Neural progenitor cell (in vitro differentiated cells): ENCODE data around the gene JMJD6. TPM values are rescaled to one million over a fixed set of nuclear protein-coding genes. Genes with fewer than 3 reads are reported as not detected.

ENCODE experiments used
- DNase-seq: peaks from one replicate; pipeline ENCODE4 v3.0.0-alpha.2; 2016; ENCODE audit warnings: low spot score
- H2AFZ ChIP-seq: fragments of 200-600 bp; sonication (generic); replicated peaks from 2 replicates; pipeline ENCODE4 v1.6.1; 2016; ENCODE audit warnings: antibody characterized with exemption
- H3F3A ChIP-seq: fragments of 200-600 bp; sonication (generic); 2 replicates; pipeline ENCODE4 v1.6.1; 2016; ENCODE audit warnings: antibody characterized with exemption, low read depth
- H3K27ac ChIP-seq: fragments of 200-600 bp; sonication (generic); 2 replicates; pipeline ENCODE4 v1.5.1; 2016; ENCODE audit warnings: mild to moderate bottlenecking
- H3K27me3 ChIP-seq: fragments of 200-600 bp; sonication (generic); 2 replicates; pipeline ENCODE4 v1.6.1; 2016; ENCODE audit warnings: mild to moderate bottlenecking, moderate library complexity
- H3K36me3 ChIP-seq: fragments of 200-600 bp; sonication (generic); 2 replicates; pipeline ENCODE4 v1.5.1; 2016
- H3K4me1 ChIP-seq: fragments of 200-600 bp; sonication (generic); 2 replicates; pipeline ENCODE4 v1.6.1; 2016; ENCODE audit warnings: mixed run types
- H3K4me2 ChIP-seq: fragments of 200-600 bp; sonication (generic); 2 replicates; pipeline ENCODE4 v1.6.1; 2016
- H3K4me3 ChIP-seq: fragments of 200-600 bp; sonication (generic); 2 replicates; pipeline ENCODE4 v1.5.1; 2016
- H3K79me2 ChIP-seq: fragments of 200-600 bp; sonication (generic); 2 replicates; pipeline ENCODE4 v1.6.1; 2016; ENCODE audit warnings: low read depth
- H3K9ac ChIP-seq: fragments of 200-600 bp; sonication (generic); 2 replicates; pipeline ENCODE4 v1.6.1; 2016
- H3K9me3 ChIP-seq: fragments of 200-600 bp; sonication (generic); 2 replicates; pipeline ENCODE4 v1.5.1; 2016; ENCODE audit warnings: low read depth
- H4K20me1 ChIP-seq: fragments of 200-600 bp; sonication (generic); 2 replicates; pipeline ENCODE4 v1.6.1; 2016; ENCODE audit warnings: low read depth
- H3K27ac Mint-ChIP-seq: 3 replicates; pipeline ENCODE4 v1.8.0; 2021; ENCODE audit warnings: mixed read lengths
- H3K27me3 Mint-ChIP-seq: 2 replicates; pipeline ENCODE4 v1.8.0; 2022; ENCODE audit warnings: low read depth, mild to moderate bottlenecking, inconsistent platforms, moderate library complexity, mixed read lengths; ENCODE audit not compliant: insufficient read depth
- H3K36me3 Mint-ChIP-seq: 3 replicates; pipeline ENCODE4 v1.8.0; 2021; ENCODE audit warnings: mixed read lengths
- H3K4me1 Mint-ChIP-seq: 3 replicates; pipeline ENCODE4 v1.8.0; 2021; ENCODE audit warnings: mixed read lengths
- H3K4me3 Mint-ChIP-seq: 3 replicates; pipeline ENCODE4 v1.8.0; 2021; ENCODE audit warnings: mild to moderate bottlenecking, moderate library complexity, mixed read lengths
- H3K9me3 Mint-ChIP-seq: 3 replicates; pipeline ENCODE4 v1.8.0; 2020; ENCODE audit warnings: mixed read lengths
- CTCF ChIP-seq: fragments of 200-600 bp; sonication (generic); IDR thresholded peaks from 2 replicates; pipeline ENCODE4 v1.5.1; 2017; ENCODE audit warnings: antibody characterized with exemption, mild to moderate bottlenecking
- EZH2 ChIP-seq: fragments of 200-600 bp; sonication (generic); IDR thresholded peaks from 2 replicates; pipeline ENCODE4 v1.6.1; 2017; ENCODE audit warnings: antibody characterized with exemption, mild to moderate bottlenecking, moderate library complexity
- EZH2phosphoT487 ChIP-seq: fragments of 200-600 bp; sonication (generic); IDR thresholded peaks from 2 replicates; pipeline ENCODE4 v1.6.1; 2017; ENCODE audit warnings: antibody characterized with exemption
- microRNA counts: library from miRNA; unstranded; fragments of <30 nt; microRNA quantifications from one replicate; lab custom pipeline; 2016
- microRNA-seq: library from miRNA; unstranded; fragments of <30 nt; microRNA quantifications from one replicate; pipeline ENCODE4, GENCODE V29; 2016
- small RNA-seq: library from RNA; depleted of rRNA; stranded (forward); fragments of <200 nt; gene quantifications from one replicate; pipeline ENCODE3, GENCODE V24; 2015
- total RNA-seq: library from RNA; depleted of rRNA; stranded (reverse); fragments of >200 nt; gene quantifications from 2 replicates; pipeline ENCODE4 v1.2.3, GENCODE V29; 2015; ENCODE audit warnings: low replicate concordance

The JMJD6 gene
- total RNA-seq, 1 donor from 2014 or later, result 8.7 TPM

DNA sequence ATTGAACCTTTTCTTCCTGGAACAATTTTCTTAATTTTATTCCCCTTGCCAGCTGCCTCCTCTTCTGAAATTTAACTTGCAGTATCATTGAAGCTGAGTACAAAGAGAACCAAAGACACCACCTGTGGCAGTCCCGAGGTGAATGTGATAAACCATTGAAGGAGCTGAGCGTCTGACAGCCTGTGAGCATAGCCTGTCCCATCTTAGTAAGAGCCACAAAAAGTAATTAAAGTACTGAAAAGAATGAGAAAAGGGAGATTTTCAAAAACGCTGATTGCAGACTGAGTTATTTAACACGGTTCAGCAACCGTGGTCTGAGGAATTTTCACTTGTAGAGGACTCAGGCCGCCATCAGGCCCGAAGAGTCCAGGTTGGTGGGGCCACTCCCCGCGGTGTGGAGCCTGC, 55.7 kb downstream of the JMJD6 start:
- Histone ChIP-seq H3K4me3 (peak overlapping the region; percentile 32), H3K36me3 (no peaks in the 10 kb centered on the region), H3K79me2 (peaks cover 6% of the 10 kb centered on the region), H3F3A (peaks cover 15% of the 10 kb centered on the region), H3K4me1 (peaks cover 9% of the 10 kb centered on the region), H3K4me2 (peak overlapping the region; percentile 65), H3K9ac (no peak overlapping the region), H2AFZ (peak overlapping the region; percentile 77), H3K27ac (no peak overlapping the region), H3K9me3 (no peaks in the 10 kb centered on the region), H4K20me1 (no peaks in the 10 kb centered on the region), H3K27me3 (no peaks in the 10 kb centered on the region)
- Mint-ChIP-seq H3K4me1 (peaks cover 21% of the 10 kb centered on the region), H3K9me3 (peaks cover 2% of the 10 kb centered on the region), H3K27me3 (peaks cover 6% of the 10 kb centered on the region), H3K27ac (peak overlapping the region; percentile 86), H3K4me3 (peak overlapping the region; percentile 95), H3K36me3 (peaks cover 3% of the 10 kb centered on the region)
- DNase-seq, result no peak
- TF ChIP-seq CTCF, result no peak
- no peak for TF ChIP-seq EZH2phosphoT487
- TF ChIP-seq EZH2, result no peak

GRCh38 chr17:76670020-76670717, 56.2 kb downstream of the JMJD6 start:
- H4K20me1 ChIP-seq, result no peaks in the 10 kb centered on the region
- DNase-seq, result no peak
- Mint-ChIP-seq H3K9me3 (peaks cover 2% of the 10 kb centered on the region), H3K36me3 (peaks cover 3% of the 10 kb centered on the region), H3K4me3 (peak overlapping the region; percentile 6), H3K27me3 (peaks cover 8% of the 10 kb centered on the region), H3K27ac (no peak overlapping the region), H3K4me1 (peaks cover 21% of the 10 kb centered on the region)
- peaks cover 6% of the 10 kb centered on the region for H3K79me2 ChIP-seq
- no peak overlapping the region for H3K9ac ChIP-seq
- H3K36me3 ChIP-seq, result no peaks in the 10 kb centered on the region
- peaks cover 15% of the 10 kb centered on the region for H3F3A ChIP-seq
- H3K27ac ChIP-seq, result no peak overlapping the region
- H3K27me3 ChIP-seq, result no peaks in the 10 kb centered on the region
- H3K4me1 ChIP-seq, result peaks cover 9% of the 10 kb centered on the region
- no peak overlapping the region for H3K4me3 ChIP-seq
- H3K9me3 ChIP-seq, result no peaks in the 10 kb centered on the region
- peak overlapping the region; percentile 77 for H2AFZ ChIP-seq
- TF ChIP-seq EZH2phosphoT487 (no peak), CTCF (no peak), EZH2 (no peak)
- H3K4me2 ChIP-seq, result peak overlapping the region; percentile 65

MicroRNA genes within 50 kb of the gene (microRNA counts, 767-probe panel; counts per million panel counts)
- 460 counts per million, percentile 90 among the panel's probes with 10 or more counts for microRNA hsa-miR-636 (lab: Ali Mortazavi, UCI)

Small RNA genes within 50 kb of the gene (microRNA-seq; reads per million reads assigned to microRNA genes)
- gene MIR636, result not detected

Small RNA genes within 50 kb of the gene (small RNA-seq; reads per million reads assigned to genes)
- gene AC005837.3, result not detected
- gene RF02271, result not detected
- not detected for gene RNU6-97P
- not detected for gene RNY4P36

Other genes starting within 250 kb of the JMJD6 start
- gene RHBDF2, start 225.2 kb downstream of the JMJD6 start, total RNA-seq, result 0.79 and 5.0 TPM in 2 replicates
- 1.1 TPM in 1 of 2 replicates, not detected in the other for gene CYGB, start 188.9 kb downstream of the JMJD6 start, total RNA-seq
- 0.09 TPM in 1 of 2 replicates, not detected in the other for gene PRCD, start 186.6 kb downstream of the JMJD6 start, total RNA-seq
- gene ST6GALNAC2, start 140.7 kb downstream of the JMJD6 start, total RNA-seq, result 0.28 TPM in 1 of 2 replicates, not detected in the other
- gene ST6GALNAC1, start 82.8 kb downstream of the JMJD6 start, total RNA-seq, result not detected in 2 replicates
- gene MXRA7, start 15.6 kb downstream of the JMJD6 start, total RNA-seq, result 54.6 and 55.4 TPM in 2 replicates
- 38.1 and 40.4 TPM in 2 replicates for gene METTL23, start 233 bp upstream of the JMJD6 start, total RNA-seq
- 329 and 333 TPM in 2 replicates for gene SRSF2, start 10.7 kb upstream of the JMJD6 start, total RNA-seq
- gene MFSD11, start 11.5 kb upstream of the JMJD6 start, total RNA-seq, result 22.5 and 25.7 TPM in 2 replicates
- 1.8 and 6.0 TPM in 2 replicates for gene MGAT5B, start 141.8 kb upstream of the JMJD6 start, total RNA-seq